ENCODE data around the gene CMTM1.

DNA sequence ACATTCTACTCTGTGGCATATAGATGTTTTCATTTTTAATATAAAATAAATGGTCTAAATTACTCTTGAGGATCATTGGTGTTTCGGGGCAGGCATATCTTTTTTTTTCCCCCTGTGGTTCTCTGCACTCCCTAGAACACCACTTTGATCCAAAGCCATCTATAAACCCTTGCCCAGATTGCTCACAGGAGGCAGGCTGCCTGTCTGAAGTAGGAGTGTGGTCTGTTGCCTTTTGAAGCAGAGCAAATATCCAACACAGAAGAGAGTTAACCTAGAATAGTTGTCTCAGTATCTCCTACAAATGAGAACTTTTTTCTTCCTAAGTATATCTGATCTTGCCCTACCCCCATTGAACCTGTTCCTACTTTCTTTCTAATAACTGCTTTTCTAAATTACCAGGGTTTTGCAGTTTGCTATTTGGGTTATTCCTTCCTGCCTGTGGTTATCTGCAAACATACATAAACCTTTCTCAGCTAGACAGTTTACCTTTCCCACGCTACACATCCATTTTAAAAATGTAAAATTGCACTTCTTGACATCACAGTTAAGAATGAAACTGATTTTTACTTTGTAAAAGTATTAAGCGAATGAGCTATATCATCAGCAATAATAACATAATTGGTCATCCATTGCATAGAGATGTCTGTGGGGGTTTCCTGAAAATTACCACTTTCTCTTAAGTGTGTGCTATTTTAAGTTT lies 4.7 kb upstream of the CMTM1 start:
- TF ChIP-seq, protein P1, sequence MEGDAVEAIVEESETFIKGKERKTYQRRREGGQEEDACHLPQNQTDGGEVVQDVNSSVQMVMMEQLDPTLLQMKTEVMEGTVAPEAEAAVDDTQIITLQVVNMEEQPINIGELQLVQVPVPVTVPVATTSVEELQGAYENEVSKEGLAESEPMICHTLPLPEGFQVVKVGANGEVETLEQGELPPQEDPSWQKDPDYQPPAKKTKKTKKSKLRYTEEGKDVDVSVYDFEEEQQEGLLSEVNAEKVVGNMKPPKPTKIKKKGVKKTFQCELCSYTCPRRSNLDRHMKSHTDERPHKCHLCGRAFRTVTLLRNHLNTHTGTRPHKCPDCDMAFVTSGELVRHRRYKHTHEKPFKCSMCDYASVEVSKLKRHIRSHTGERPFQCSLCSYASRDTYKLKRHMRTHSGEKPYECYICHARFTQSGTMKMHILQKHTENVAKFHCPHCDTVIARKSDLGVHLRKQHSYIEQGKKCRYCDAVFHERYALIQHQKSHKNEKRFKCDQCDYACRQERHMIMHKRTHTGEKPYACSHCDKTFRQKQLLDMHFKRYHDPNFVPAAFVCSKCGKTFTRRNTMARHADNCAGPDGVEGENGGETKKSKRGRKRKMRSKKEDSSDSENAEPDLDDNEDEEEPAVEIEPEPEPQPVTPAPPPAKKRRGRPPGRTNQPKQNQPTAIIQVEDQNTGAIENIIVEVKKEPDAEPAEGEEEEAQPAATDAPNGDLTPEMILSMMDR (IDR thresholded peaks at IDR 0.05; ENCODE audit: insufficient read depth, low read length, poor library complexity, severe bottlenecking), result no peak
- TF ChIP-seq EZH2phosphoT487 (conservative IDR thresholded peaks at IDR 0.05; ENCODE audit: low read length), result no peak

Measured in SU-DHL-6 (cell line).